GM21447 (cell line): ENCODE measurements around the gene LRRC18.

ENCODE experiments used
- ATAC-seq: cut with Tn5 transposase; IDR thresholded peaks from one replicate; pipeline ENCODE4 v1.9.1; 2021; ENCODE audit not compliant: unreplicated experiment

LRRC18 gene

DNA sequence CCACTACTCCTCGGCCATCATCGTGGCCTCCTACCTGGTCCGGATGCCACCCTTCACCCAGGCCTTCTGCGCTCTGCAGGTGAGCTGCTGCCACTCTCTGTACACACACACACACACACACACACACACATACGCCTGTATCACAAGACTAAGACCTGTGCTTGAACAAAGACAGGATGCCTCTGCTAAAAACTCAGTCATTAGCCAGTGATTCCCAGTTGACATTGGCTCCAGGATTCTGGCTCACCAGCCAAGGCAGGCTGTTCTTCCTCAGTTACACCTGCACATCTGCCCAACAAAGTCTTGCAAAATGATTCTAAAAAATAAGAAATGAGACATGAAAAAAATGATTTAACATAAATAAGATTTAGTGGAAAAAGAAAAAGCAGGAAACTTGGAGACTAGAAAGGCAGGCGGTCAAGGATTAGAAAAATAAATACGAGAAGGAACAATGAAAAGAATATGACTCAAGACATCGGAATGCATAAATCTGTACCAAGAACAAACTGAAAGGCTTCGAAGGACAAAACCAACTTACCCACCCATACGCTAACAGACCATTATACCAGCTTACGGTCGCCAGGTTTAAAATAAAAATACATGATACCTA is 7.4 kb upstream of the LRRC18 start:
- ATAC-seq = no peak

DNA sequence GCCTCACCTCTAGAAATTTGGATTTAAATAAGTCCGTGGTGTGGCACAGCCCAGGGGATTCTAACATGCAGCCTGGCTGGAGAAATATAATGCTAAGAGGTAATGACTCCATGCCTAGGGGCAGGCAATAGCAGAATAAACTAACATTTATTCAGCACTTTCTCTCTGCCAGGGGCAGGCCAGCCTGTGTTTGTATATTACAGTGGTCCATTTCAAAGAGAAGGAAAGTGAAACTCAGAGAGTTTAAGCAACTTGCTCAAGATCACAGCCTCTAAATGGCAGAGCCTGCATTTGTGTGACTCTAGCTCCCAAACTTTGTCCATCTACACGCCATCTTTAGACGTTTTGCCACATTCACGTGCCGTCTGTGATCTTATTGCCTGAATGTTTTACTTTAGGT is 6.7 kb upstream of the LRRC18 start:
- ATAC-seq = no peak

DNA sequence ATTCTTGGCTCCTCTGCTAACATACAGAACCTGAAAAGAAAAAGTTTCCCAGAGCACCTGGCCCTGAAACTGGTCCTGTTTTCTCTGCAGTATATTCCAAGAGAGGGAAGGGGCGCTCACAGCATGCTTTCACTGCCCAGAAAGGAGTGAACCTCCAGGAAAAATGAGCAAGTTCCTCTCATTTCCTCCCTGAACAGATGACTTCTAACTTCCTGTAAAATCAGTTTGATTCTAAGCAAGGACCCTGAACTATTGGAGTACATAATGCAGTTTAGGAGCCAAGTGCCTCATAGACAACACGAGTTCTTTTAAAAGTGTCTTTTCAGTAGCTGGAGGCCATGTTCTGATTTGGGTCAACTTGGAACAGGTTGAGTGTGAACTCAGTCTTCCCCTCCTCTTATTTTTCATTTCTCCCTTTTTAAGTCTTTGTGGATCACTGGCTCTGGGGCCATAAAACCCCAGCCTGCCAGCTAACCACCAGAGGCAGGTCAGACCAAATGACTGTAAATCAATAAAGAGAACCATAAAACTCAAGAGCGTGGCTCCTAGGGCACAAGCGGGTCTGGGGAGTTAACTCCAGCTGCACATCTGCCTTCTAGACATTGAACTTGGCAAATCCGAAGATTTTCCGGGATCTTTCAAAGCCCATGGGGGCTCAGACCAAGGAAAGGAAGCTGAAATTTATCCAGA is 5.9 kb upstream of the LRRC18 start:
- ATAC-seq = no peak

DNA sequence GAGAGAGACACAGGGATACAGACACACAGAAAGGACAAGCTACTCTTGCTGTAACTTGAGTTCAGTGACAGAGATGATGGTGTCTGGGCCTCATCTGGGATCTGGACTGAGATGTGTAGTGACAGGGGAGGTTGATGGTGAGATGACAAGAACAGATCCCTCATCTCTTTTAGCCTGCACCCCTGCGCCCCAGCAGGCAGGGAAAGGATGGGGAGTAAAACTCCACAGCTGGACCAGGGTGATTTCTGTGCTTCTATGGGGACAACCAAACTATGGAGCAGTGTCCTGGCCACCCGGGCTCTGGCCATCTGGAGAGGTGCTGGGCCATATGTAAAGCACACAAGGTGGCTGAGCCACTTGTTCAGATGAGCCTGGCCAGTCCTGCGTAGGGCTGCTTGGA is 4.5 kb upstream of the LRRC18 start:
- ATAC-seq = no peak

DNA sequence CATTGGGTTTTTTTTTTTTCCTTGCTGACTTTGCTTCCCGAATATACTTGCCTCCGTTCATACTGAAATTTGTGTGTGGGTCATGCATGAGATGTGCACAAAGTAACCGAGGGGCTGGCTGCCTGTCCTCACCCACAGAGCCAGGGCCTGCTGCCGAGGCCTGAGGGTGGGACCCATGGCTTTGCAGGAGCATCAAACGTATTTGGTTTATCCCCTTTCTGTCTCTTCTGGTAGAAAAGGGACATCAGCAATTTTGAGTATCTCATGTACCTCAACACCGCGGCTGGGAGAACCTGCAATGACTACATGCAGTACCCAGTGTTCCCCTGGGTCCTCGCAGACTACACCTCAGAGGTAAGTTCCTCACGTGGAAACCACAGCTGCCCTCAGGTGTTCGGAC is 3.5 kb upstream of the LRRC18 start:
- ATAC-seq = no peak

DNA sequence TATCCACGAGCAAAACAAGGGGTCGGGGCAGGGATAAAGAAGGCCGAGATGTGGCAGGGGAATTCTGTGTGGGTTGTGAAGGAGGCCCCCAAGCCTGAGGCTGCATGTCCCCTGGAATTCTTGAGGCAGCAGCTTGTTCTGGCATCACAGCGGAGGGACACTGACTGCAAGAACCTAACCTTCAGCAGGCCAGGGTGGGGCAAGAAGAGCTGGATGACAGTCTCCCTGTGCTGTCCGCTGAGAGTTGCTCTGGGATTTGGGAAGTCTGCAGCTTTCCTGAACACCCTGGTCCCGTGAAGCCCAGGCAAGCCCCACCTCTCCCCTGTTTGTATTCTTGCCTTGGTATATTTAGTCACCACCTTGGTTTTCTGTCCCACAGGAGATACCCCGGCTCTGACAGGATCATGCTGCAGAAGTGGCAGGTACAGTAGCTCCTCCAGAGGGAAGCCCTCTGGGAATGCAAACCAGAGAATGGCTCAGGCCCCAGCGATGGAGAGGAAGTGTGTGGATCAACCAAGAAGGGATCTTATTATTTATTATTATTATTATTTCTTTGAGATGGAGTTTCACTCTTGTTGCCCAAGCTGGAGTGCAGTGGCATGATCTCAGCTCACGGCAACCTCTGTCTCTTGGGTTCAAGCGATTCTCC is 1.9 kb upstream of the LRRC18 start:
- no peak for ATAC-seq

GRCh38 chr10:48940958-48941357 is 1.3 kb upstream of the LRRC18 start:
- no peak for ATAC-seq

GRCh38 chr10:48940372-48940771 is 732 bp upstream of the LRRC18 start:
- no peak for ATAC-seq

- ATAC-seq = no peak
Measured at GRCh38 chr10:48938990-48939536, 577 bp downstream of the LRRC18 start.

- no peak for ATAC-seq
Measured at GRCh38 chr10:48938281-48938680, 1.4 kb downstream of the LRRC18 start.

- ATAC-seq = no peak
Measured at GRCh38 chr10:48937796-48938195, 1.8 kb downstream of the LRRC18 start.

DNA sequence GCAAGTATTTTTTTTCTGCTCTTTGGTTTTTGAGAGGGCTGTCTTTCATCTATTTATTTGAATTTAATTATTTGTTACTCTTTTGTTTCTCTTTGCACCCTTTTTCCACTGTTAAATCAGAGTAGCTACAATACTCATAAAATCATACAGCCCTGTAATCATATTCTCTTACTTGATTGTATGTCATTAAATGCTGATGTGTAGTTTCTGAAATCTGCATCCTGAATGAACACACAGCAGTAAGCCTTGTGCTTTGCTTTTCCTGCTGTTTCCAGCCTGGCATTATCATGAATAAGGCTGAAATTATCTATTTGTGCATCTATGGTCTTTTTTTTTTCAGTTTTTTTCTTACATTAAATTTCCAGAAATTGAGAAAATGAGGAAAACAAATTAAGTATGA is 4.1 kb downstream of the LRRC18 start:
- ATAC-seq = no peak

DNA sequence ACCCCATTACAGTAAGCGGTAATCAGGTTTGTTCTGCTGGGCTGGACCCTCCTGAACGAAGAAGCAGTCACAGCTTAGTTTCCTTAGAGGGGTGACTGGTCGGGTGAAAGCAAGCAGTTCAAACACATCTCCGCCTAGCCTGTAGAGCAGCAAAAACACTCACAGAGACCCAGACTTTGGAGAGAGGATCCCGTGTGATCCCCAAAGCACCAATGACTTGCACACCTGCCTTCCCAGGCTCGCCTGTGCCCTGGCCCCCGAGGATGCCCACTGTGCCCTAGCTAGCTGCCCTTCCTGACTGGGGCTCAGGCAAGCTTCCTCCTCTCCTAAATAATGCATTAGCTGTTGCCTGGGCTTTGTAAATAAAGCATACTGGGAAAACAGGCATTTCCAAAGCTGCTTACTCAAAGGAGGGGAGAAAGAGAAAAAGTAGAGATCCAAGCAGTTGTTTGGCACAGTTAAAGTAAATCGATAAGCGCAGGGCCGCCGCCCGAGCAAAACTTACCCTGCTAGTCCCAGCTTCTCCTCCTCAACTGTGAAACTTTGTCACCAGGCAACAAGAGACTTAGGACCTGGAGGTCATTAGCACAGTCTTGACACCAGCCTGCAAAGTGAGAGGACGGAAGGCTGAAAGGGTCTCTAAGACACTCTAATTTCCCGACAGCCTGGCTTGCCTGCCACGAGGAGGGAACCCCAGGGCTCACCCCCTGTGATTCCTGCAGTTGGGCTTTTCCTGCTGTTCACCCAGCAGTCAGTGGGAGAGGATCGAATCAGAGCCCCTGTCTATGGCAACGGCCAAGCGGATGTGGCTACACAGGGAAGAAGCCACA is 4.8 kb downstream of the LRRC18 start:
- no peak for ATAC-seq

DNA sequence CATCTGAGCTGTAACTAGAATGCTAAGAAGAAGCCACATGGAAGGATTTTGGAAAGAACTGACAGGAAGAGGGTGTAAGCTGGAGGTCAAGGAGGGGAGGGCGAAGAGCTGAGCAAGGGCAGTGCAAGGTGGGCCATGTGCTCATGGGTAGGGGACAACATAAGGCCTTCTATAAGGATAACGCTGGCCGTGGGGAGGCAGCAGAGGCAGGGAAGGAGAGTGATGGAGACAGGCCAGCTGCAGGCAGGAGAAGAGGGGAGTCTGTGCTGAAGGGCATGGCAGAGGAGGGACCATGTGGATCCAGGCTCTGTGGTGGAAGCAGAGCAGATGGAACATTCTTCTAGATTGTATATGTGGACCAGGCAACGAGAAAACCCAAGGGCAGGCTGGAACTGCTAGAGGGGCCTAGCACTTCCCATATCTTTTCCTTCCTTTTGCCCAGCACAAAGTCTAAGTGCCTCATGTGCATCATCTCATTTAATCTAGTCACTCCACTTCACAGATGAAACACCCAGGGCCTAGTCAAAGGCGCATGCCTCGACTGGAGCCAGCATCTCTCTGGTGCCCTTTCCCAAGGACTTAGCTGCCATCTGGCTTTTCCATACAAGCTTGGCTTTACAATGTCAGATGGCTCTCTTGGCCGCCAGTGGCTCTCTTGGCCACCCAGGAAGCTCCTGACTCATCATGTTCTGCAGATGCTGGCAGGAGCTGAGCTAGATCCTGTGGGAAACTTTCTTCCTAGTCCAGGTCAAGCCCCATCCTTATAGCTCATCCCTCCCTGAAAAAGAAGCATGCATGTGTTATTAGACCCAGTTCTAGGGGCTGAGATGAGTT is 6.6 kb downstream of the LRRC18 start:
- ATAC-seq = no peak

DNA sequence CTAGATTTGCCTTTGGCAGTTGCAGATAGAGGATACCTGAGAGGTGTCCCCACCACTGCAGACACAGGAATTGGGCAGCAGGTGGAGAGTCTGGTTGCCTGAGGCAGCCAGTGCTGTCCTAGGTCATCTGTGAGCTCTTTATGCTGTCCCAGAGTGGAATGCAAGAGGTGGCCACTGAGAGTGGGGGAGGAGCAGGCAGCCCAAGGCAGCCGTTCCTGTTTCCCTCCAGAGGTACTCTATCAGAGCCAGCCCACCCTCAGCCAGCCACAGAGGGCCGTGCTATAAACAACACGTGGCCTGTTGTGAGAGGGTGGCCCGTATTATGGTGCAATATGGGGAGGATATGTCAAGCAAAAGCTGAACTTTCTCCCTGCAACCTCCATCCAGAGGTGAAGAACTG is 8.5 kb downstream of the LRRC18 start:
- ATAC-seq = no peak

- no peak for ATAC-seq
Measured at GRCh38 chr10:48929413-48929990, 10.1 kb downstream of the LRRC18 start.

DNA sequence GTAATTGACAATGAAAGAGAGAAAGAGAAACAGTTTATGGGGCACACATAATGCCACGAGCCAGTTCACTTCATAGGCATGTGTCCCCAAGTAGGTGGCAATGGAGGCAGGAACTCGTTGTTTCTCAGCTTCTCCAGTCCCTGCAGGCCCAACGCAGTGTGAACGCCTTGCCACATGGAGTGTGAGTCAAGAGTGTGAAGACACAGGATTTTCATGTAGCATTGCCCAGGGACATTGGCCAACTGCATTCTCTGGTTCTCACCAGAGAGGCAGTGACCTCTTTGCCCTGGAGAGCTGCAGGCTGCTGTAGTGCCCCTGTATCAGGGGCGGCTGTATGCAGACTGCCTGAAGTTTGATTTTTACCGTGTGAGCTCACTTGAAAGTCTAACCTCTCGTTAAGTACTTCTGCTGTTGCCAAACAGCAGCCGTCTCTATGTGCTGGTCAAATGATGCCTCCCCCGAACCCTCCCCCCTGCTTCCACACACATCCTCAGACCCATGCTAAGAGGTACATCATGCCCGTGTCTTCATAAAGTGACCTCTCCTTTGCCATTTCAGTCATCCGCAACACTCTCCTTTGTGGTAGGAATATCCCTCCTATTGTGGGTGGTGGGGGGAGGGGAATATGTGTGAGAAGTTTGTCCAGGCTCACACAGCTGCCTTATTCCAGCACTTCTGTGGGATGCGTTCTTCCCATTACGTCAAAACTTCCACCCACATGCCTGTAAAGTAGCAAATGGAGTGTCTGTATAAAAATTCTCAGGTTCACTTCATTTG is 12.7 kb downstream of the LRRC18 start:
- ATAC-seq = no peak

DNA sequence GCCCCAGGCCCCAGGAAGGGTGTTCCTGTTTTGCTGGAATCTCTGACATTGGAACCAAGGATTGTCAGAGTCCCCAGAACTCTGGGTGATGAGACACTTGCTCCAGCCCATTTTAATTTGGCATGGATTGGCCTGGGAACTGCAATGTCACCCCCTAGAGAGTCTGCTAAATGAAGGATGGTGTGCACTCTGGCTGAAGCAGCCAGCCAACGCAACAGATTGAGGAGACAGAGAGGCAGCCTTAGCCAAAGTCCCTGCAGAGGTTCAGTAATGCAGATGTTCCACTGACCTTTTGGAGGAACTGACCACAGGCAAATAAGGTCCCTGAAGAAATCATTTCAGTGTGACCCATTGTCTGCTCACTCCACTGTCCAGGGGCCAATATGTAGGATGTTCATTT is 13.4 kb downstream of the LRRC18 start:
- ATAC-seq = no peak

GRCh38 chr10:48924988-48925387 is 14.7 kb downstream of the LRRC18 start:
- ATAC-seq = no peak
